Aortic smooth muscle cell (primary cell): ENCODE results near the gene FAM98A. TPM values are rescaled to one million over a fixed set of nuclear protein-coding genes. Genes with fewer than 3 reads are reported as not detected.

ENCODE experiments used
- total RNA-seq: library from RNA; depleted of rRNA; stranded (reverse); fragments of >200 nt; gene quantifications from 2 replicates; pipeline ENCODE4 v1.2.3, GENCODE V29; 2014

The FAM98A gene
- 39.2 and 42.6 TPM in 2 replicates for total RNA-seq

DNA sequence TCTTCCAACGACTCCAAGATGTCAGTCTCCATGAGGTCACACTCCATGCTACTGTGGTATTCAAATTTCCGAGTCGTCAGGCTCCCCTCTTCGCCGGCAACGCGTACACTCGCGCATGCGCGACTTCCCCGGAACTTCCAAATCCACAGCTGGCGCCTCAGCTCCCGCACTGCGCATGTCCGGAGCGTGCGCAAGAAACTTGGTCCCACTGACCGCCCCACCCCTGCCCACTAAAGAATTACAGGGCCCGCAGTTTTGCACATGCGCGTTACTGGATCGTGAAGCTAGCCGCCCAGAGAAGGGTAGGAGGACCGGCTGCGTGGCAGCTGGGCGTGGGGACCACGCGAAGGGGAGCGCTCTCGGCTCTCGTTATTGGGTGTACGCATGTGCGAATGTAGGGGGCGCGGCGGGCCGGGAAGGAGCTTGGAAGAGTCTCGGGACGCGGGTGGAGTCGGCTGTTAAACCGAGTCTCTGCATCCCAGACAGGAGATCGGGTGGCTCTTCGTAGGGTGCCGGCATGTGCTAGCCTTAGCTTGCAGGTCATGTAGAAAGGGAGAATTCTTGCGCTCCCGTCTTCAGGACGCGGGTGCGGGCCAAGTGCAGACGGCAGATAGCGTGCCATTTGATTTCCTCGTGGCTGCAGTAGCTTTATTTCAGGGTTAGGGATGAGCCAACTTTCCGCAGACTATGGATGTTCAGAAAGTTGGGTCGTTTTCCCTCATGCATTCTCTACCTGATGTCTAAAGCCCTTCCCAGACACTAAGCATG, at the start of gene FAM98A:
TSS of gene FAM98A (minus strand) at position 125 of the 768 bp plus-strand sequence. CDS start at position 47, 78 bp downstream.

Other genes starting within 250 kb of the FAM98A start
- gene RASGRP3, start 122.7 kb downstream of the FAM98A start, total RNA-seq: 2.5 and 3.4 TPM in 2 replicates